ENCODE measurements around the gene BHLHA9.

GRCh38 chr17:1232331-1232730, 37.9 kb upstream of the BHLHA9 start:
- TF ChIP-seq, protein P1, sequence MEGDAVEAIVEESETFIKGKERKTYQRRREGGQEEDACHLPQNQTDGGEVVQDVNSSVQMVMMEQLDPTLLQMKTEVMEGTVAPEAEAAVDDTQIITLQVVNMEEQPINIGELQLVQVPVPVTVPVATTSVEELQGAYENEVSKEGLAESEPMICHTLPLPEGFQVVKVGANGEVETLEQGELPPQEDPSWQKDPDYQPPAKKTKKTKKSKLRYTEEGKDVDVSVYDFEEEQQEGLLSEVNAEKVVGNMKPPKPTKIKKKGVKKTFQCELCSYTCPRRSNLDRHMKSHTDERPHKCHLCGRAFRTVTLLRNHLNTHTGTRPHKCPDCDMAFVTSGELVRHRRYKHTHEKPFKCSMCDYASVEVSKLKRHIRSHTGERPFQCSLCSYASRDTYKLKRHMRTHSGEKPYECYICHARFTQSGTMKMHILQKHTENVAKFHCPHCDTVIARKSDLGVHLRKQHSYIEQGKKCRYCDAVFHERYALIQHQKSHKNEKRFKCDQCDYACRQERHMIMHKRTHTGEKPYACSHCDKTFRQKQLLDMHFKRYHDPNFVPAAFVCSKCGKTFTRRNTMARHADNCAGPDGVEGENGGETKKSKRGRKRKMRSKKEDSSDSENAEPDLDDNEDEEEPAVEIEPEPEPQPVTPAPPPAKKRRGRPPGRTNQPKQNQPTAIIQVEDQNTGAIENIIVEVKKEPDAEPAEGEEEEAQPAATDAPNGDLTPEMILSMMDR (IDR thresholded peaks at IDR 0.05; ENCODE audit: low read depth, low read length), result no peak
- TF ChIP-seq EZH2phosphoT487 (IDR thresholded peaks at IDR 0.05; ENCODE audit: low read depth), result no peak
